ENCODE data around the gene TRAF5. TPM values are rescaled to one million over a fixed set of nuclear protein-coding genes. Genes with fewer than 3 reads are reported as not detected.
A peak's percentile ranks its signal among the peaks of the same experiment; 100 is the strongest.

TRAF5 gene
- total and polyA plus RNA-seq, 2 donors (not counting 3 experiments of a cell fraction or from before 2014, with no cell fraction given): 8.5 to 17.6 TPM

DNA sequence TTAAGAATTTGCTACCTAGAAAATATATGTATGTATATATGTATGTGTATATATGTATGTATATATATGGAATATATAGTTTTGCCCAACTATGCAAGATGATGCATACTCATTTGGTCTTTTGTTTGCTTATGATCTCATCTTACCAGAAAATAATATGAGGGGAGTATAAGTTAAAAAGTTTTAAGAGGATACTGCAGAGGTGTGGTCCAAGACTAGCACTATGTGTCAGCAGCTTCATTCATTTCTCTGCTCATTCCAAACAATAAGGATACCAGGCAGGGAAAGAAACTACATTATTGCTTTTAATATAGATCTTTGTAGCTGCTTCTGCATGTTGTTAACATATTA is 44.6 kb upstream of the TRAF5 start:
- CTCF ChIA-PET: interaction anchor here (1.0 kb wide), 1 partner anchor 9 kb away, joined by 3 read pairs; no protein-coding TSS in a partner anchor
- no peaks in the 10 kb centered on the region for H3K4me1 ChIP-seq (ENCODE audit: control insufficient read depth, extremely low read depth, insufficient read depth, low read length)
- H3K36me3 ChIP-seq (ENCODE audit: control insufficient read depth in 2 of 2, extremely low read depth in 1 of 2, insufficient read depth in 2 of 2, low read length in 2 of 2): peaks cover 7% of the 10 kb centered on the region in 2 experiments
- intact Hi-C loops (cut with micrococcal nuclease): no loop called here
- no peak overlapping the region for H2AFZ ChIP-seq (ENCODE audit: low read depth, low read length)
- H3K9ac ChIP-seq (replicated peaks; ENCODE audit: extremely low read depth, insufficient read depth, low read length): no peak overlapping the region
- H3K27me3 ChIP-seq (ENCODE audit: control insufficient read depth in 2 of 2, insufficient read depth in 2 of 2, low read length in 2 of 2): no peaks in the 10 kb centered on the region
- no peaks in the 10 kb centered on the region for H3K9me1 ChIP-seq (replicated peaks; ENCODE audit: control insufficient read depth, extremely low read depth, insufficient read depth, low read length)
- no peak for TF ChIP-seq MAX (IDR thresholded peaks at IDR 0.05; ENCODE audit: insufficient read depth, insufficient read length)
- TF ChIP-seq FOS (IDR thresholded peaks at IDR 0.05; ENCODE audit: borderline replicate concordance, insufficient read depth, low read length): no peak
- TF ChIP-seq, protein P1, sequence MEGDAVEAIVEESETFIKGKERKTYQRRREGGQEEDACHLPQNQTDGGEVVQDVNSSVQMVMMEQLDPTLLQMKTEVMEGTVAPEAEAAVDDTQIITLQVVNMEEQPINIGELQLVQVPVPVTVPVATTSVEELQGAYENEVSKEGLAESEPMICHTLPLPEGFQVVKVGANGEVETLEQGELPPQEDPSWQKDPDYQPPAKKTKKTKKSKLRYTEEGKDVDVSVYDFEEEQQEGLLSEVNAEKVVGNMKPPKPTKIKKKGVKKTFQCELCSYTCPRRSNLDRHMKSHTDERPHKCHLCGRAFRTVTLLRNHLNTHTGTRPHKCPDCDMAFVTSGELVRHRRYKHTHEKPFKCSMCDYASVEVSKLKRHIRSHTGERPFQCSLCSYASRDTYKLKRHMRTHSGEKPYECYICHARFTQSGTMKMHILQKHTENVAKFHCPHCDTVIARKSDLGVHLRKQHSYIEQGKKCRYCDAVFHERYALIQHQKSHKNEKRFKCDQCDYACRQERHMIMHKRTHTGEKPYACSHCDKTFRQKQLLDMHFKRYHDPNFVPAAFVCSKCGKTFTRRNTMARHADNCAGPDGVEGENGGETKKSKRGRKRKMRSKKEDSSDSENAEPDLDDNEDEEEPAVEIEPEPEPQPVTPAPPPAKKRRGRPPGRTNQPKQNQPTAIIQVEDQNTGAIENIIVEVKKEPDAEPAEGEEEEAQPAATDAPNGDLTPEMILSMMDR (IDR thresholded peaks at IDR 0.05; ENCODE audit: extremely low read depth in 1 of 2, insufficient read depth in 1 of 2, low read depth in 1 of 2, low read length in 2 of 2): no peak
- TF ChIP-seq EZH2 (IDR thresholded peaks at IDR 0.05; ENCODE audit: borderline replicate concordance, low read depth, low read length, severe bottlenecking): no peak
- no peak for TF ChIP-seq POLR2A (IDR thresholded peaks at IDR 0.05; ENCODE audit: low read depth, low read length)
- H3K9me3 ChIP-seq (replicated peaks; ENCODE audit: control insufficient read depth, insufficient read depth, low read length): no peaks in the 10 kb centered on the region
- dilution Hi-C loops (cut with MboI; ENCODE audit: extremely low pct_ligation_motif_present, low sequenced_read_pairs): no loop called here
- no peaks in the 10 kb centered on the region for H3K79me2 ChIP-seq (ENCODE audit: control insufficient read depth, insufficient read depth, low read length)
- H3K4me3 ChIP-seq (replicated peaks in 1 of 3; ENCODE audit: insufficient read depth in 1 of 3, low read depth in 1 of 3, low read length in 3 of 3): no peak overlapping the region
- no peak overlapping the region for H3K4me2 ChIP-seq (ENCODE audit: insufficient read depth, low read length)
- H4K20me1 ChIP-seq (replicated peaks; ENCODE audit: control insufficient read depth, extremely low read depth, insufficient read depth, low read length): no peaks in the 10 kb centered on the region
- H3K27ac ChIP-seq (ENCODE audit: insufficient read depth, low read depth, low read length): no peak overlapping the region
- POLR2A ChIA-PET: no interaction called here
- no peak for DNase-seq (ENCODE audit: low read depth, low spot score)
- BruUV-seq (replicated peaks): no TSS peak
- FAIRE-seq: no peak

DNA sequence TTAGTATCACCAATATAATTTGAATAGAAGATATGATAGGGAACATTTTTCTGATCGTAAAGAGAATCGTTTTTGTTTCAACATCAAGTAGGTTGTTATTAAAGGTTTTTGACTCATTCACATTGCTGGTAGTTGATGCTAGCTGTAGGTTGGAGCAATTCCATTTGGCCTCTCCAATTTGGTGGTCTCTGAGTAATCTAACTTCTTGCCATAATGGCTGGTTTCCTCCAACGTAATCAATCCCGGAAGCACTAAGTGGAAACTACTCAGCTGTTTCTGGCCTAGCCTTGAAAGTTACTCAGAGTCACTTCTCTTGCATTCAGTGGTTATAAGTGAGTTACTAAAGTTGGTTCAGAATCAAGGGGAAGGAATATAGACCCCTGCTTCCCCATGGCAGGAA is 41.4 kb upstream of the TRAF5 start:
- POLR2A ChIA-PET: no interaction called here
- Histone ChIP-seq H3K9ac (replicated peaks; ENCODE audit: extremely low read depth, insufficient read depth, low read length) (no peak overlapping the region), H3K79me2 (ENCODE audit: control insufficient read depth, insufficient read depth, low read length) (no peaks in the 10 kb centered on the region), H3K27me3 (ENCODE audit: control insufficient read depth in 2 of 2, insufficient read depth in 2 of 2, low read length in 2 of 2) (no peaks in the 10 kb centered on the region), H2AFZ (ENCODE audit: low read depth, low read length) (no peak overlapping the region), H3K9me1 (replicated peaks; ENCODE audit: control insufficient read depth, extremely low read depth, insufficient read depth, low read length) (no peaks in the 10 kb centered on the region), H3K4me2 (ENCODE audit: insufficient read depth, low read length) (no peak overlapping the region), H3K27ac (ENCODE audit: insufficient read depth, low read depth, low read length) (no peak overlapping the region), H3K4me1 (ENCODE audit: control insufficient read depth, extremely low read depth, insufficient read depth, low read length) (no peaks in the 10 kb centered on the region), H3K4me3 (replicated peaks in 1 of 3; ENCODE audit: insufficient read depth in 1 of 3, low read depth in 1 of 3, low read length in 3 of 3) (no peak overlapping the region), H3K36me3 (ENCODE audit: control insufficient read depth in 2 of 2, extremely low read depth in 1 of 2, insufficient read depth in 2 of 2, low read length in 2 of 2) (peaks cover 5 to 6% of the 10 kb centered on the region in 2 experiments), H3K9me3 (replicated peaks; ENCODE audit: control insufficient read depth, insufficient read depth, low read length) (no peaks in the 10 kb centered on the region), H4K20me1 (replicated peaks; ENCODE audit: control insufficient read depth, extremely low read depth, insufficient read depth, low read length) (no peaks in the 10 kb centered on the region)
- FAIRE-seq: no peak
- intact Hi-C loops (cut with micrococcal nuclease): no loop called here
- dilution Hi-C loops (cut with MboI; ENCODE audit: extremely low pct_ligation_motif_present, low sequenced_read_pairs): no loop called here
- TF ChIP-seq MYC (IDR thresholded peaks at IDR 0.05; ENCODE audit: low read depth, low read length): no peak
- no peak for TF ChIP-seq FOS (IDR thresholded peaks at IDR 0.05; ENCODE audit: borderline replicate concordance, insufficient read depth, low read length)
- TF ChIP-seq JUN (IDR thresholded peaks at IDR 0.05; ENCODE audit: borderline replicate concordance, insufficient read depth, insufficient read length, low read depth): no peak
- TF ChIP-seq GATA2 (IDR thresholded peaks at IDR 0.05; ENCODE audit: insufficient read depth, insufficient read length, low read depth, low read length): no peak
- no peak for TF ChIP-seq MAX (IDR thresholded peaks at IDR 0.05; ENCODE audit: insufficient read depth, insufficient read length)
- TF ChIP-seq POLR2AphosphoS5 (IDR thresholded peaks at IDR 0.05; ENCODE audit: insufficient read depth, low read depth, low read length): no peak
- TF ChIP-seq, protein P1 (IDR thresholded peaks at IDR 0.05; ENCODE audit: extremely low read depth in 1 of 2, insufficient read depth in 1 of 2, low read depth in 1 of 2, low read length in 2 of 2): no peak
- no peak for TF ChIP-seq EZH2 (IDR thresholded peaks at IDR 0.05; ENCODE audit: borderline replicate concordance, low read depth, low read length, severe bottlenecking)
- TF ChIP-seq POLR2A (IDR thresholded peaks at IDR 0.05; ENCODE audit: low read depth, low read length): no peak
- peak; percentile 16 for DNase-seq (ENCODE audit: low read depth, low spot score)
- BruUV-seq (replicated peaks): no TSS peak
- CTCF ChIA-PET: interaction anchor here (1.2 to 3.2 kb wide), 3 partner anchors 12 to 202 kb away, joined by 3 to 10 read pairs (median 3); no protein-coding TSS in a partner anchor

All from endothelial cell of umbilical vein (primary cell).